NCI-H345 treated with DMSO at 0.1 percent for 48 hours (cell line): ENCODE data around the gene SLC19A1.

Experiments used
- DNase-seq: peaks from one replicate; lab custom pipeline; 2025; ENCODE audit not compliant: unreplicated experiment; lab: John Stamatoyannopoulos, UW

SLC19A1 gene

GRCh38 chr21:45469273-45470086 is 72.8 kb downstream of the SLC19A1 start:
- DNase-seq, result no peak

DNA sequence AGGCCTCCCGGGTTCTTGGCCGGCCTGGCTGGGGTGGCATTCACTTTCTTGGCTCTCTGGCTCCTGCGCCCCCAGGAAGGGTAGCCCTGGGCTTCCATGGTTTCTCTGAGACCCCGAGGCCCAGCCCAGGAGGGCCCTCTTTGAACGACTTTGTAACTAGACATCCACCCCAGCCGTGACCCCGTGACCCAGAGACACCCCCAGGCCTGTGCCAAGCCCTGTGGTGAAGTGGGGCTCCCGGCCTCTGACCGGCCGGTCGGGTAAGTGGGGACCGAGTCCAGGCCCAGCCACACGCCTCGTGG is 73.3 kb downstream of the SLC19A1 start:
- no peak for DNase-seq

DNA sequence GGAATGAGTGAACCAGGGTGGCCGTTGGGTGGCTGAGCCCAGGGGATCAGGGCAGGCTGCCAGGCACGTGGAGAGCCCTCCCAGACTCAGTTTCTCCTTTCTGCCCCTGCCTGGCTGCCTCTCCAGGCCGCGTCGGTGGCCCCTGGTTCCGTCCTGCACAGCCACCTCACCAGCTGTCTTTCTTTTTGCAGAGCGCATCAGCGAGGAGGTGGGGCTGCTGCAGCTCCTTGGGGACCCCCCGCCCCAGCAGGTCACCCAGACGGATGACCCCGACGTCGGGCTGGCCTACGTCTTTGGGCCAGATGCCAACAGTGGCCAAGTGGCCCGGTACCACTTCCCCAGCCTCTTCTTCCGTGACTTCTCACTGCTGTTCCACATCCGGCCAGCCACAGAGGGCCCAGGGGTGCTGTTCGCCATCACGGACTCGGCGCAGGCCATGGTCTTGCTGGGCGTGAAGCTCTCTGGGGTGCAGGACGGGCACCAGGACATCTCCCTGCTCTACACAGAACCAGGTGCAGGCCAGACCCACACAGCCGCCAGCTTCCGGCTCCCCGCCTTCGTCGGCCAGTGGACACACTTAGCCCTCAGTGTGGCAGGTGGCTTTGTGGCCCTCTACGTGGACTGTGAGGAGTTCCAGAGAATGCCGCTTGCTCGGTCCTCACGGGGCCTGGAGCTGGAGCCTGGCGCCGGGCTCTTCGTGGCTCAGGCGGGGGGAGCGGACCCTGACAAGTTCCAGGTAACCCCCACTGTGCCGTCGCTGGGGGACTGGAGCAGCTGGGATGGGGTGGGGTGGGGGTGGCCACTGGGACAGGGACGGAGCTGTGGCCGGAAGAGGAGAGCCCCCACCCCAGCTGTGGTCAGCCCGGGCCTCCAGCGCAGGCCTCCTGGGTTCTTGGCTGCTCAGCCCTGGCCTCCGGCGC is 73.9 kb downstream of the SLC19A1 start:
- no peak for DNase-seq

GRCh38 chr21:45467221-45467779 is 74.9 kb downstream of the SLC19A1 start:
- no peak for DNase-seq

DNA sequence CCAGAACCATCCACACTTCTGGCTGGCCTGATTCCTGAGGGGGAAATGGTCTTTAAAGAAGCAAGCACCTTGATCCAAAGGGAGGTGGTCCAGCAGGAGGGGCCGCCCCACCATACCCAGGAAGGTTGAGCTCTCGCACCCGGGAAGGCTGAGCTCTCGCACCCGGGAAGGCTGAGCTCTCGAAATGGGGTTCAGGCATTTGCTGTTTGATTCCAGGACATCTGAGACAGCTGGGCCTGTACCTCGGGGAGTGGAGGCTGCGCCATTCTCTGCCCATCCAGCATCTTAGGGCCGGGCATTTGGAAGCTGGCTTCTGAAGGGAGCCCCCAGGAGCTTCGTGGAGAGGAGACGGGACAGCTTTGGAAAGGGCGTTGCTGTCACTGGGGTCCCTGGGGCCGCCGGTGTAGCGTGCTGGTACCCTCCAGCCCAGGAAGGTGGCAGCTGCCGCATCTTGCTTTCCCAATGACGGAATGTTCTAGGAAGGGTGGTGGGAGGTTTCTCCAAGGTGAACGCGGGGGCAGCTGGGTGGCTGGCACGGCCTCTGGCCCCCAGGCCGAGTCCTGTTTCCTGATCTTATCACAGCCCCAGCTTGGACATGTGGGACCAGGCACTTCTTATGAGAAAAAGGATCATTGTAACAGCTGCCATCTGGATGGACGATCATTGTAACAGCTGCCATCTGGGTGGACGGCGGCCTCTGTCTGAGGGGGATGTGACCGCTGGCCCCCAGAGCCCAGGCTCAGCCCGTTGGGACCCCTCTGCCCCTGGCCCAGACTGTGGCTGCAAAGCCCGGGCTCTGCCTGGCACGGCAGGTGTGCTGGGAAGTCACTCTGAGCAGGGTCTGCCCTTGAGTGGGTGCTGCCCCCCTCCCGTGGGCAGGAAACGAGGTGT is 75.7 kb downstream of the SLC19A1 start:
- no peak for DNase-seq

GRCh38 chr21:45465611-45466329 is 76.5 kb downstream of the SLC19A1 start:
- DNase-seq, result no peak

- DNase-seq, result no peak
Measured at GRCh38 chr21:45465105-45465504, 77.1 kb downstream of the SLC19A1 start.

DNA sequence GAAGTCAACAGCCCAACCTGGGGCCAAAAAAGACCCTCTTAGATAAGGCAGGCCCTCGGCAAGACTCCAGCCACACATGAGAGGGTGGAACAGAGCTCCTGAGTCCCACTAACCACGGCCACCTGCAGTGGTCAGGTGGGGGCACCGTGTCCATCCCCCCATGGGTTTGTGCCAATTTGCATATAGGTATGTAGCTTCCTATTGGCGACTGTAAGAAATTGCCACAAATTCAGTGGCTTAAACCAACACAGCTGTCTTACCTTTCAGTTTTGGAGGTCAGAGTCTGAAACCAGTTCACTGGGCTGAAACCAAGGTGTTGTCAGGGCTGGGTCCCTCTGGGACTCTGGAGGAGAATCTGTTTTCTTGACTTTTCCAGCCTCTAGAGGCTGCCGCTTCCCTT is 77.9 kb downstream of the SLC19A1 start:
- DNase-seq, result no peak

GRCh38 chr21:45463871-45464270 is 78.4 kb downstream of the SLC19A1 start:
- DNase-seq, result no peak

DNA sequence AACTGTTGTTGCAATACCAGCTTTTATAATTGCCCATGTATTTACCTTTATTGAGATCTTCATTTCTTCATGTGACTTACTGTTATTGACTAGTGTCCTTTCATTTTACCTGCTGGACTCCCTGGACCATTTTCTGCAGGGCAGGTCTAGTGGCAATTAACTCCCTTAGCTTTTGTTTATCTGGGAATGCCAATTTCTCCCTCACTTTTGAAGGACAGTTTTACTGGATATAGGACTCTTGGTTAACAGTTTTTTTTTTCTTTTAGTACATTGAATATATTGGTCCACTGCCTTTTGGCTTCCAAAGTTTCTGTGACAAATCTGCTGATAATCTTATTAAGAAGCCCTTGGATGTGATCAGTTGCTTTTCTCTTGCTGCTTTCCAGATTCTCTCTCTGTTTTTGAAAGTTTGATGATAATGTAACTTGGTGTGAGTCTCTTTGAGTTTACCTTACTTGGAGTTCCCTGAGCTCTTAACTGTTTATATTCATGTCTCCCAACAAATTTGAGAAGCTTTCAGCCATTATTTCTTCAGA is 80.4 kb downstream of the SLC19A1 start:
- no peak for DNase-seq

GRCh38 chr21:45461369-45461750 is 80.9 kb downstream of the SLC19A1 start:
- no peak for DNase-seq

- DNase-seq, result no peak
Measured at GRCh38 chr21:45460611-45461368, 81.5 kb downstream of the SLC19A1 start.

GRCh38 chr21:45460011-45460565 is 82.2 kb downstream of the SLC19A1 start:
- no peak for DNase-seq

DNA sequence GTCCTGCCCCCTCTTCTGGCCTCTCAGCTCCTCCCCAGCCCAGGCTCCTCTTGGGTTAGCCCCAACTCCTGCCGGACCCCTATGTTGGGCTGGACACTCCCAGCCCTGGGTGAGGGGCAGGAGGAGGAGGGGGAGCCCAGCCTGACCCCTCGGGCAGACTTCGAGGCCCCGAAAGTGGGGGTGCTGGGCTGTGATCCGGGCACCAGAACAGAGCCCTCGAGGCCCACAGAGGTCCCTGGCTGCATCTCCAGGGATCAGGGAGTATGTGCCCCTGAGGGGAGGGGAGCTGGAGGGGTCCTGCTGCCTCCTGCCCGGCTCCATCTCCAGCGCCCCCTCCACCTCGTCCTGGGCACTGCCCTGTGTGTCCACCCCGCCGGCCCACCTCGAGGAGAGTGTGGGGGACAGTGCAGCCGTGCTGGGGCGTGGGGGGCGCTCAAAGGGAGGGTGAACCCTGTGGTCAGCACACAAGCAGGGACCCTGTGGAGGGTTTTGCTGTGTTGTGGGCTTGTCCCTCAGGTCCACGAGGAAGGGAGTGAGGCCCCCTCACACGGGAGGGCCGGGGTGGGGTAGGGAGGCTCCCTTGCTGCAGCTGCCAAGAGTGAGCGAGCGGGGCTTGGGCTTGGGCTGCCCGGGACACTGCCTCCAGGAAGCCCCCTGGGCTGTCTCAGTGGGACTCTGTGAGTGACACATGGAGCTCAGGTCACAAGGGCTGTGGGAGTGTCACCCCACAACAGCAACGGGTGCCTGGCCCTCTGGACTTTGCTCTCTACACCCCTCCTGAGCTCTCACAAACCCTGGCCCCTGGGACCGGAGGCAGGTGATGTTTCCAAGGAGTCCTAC is 82.8 kb downstream of the SLC19A1 start:
- no peak for DNase-seq

- no peak for DNase-seq
Measured at GRCh38 chr21:45458281-45459170, 83.7 kb downstream of the SLC19A1 start.

DNA sequence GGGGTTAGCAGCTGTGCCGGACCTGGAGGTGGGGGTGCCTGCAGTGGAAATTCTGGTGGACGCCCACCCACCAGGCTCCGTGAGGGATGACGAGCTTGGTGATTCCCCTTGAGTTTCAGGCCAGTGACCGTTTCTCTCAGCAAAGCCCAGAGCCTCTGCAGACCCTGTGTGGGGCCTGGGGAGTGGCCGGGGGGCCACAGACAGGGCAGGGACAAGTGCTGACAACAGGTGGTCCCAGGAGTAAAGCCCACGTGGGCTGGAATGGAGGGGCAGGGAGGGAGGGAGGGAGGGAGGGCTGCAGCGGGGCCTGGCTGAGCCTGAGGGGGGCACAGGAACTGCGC is 84.4 kb downstream of the SLC19A1 start:
- no peak for DNase-seq

DNA sequence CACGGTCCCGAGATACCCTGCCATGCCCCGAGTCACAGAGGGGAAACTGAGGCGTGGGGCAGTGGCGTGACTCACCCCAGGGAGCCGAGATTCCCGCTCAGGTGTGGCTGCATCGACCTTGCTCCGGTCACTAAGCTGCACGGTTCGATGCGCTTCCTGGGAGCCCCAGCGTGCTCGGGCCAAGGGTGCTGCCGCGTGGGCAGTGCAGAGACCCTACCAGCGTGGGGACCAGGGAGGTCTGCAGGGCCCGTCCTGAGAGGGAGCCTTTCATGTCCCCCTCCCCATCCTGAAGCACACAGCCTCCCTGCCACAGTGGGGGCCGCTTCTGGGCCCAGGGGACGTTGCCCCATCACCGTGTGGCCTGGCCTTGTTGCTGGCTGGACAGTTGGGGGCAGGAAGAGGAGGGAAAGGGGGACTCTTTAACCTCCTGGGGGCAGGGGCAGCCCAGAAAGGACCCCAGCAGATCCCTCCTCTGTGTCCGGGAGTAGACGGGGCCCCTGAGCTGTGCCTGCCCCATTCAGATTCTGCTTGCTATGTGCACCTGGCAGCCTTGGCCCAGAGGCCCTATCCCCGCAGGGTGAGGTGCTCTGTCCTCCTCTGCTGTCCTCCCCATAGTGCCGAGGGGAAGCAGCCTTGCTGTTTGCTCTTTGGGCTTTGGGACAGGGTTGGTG is 84.9 kb downstream of the SLC19A1 start:
- DNase-seq, result no peak
